HepG2 (cell line): ENCODE measurements around the gene STEAP3. TPM values are rescaled to one million over a fixed set of nuclear protein-coding genes. Genes with fewer than 3 reads are reported as not detected.
A peak's percentile ranks its signal among the peaks of the same experiment; 100 is the strongest.

Experiments
- ATAC-seq: fragments of 200-7000 bp; cut with Tn5 transposase; 3 replicates; pipeline ENCODE4 v1.9.1; 2020; ENCODE audit warnings: mild to moderate bottlenecking, moderate library complexity
- BruUV-seq: library from RNA; stranded (reverse); fragments of 400-500 nt; replicated peaks from 2 replicates; lab custom pipeline; 2021; lab: Mats Ljungman, UMichigan
- CTCF ChIA-PET: fragments of 300-600 bp; formaldehyde crosslinking; extraction: SDS; loops from one replicate; lab custom pipeline; 2021; ENCODE audit warnings: low total read pairs, inconsistent platforms, low intra/inter-chr PET ratio; lab: Yijun Ruan, JAX
- POLR2A ChIA-PET: fragments of 350-600 bp; sonication (Branson Sonifier 250); formaldehyde crosslinking; loops from one replicate; lab custom pipeline; 2020; ENCODE audit warnings: antibody characterized with exemption, inconsistent platforms; lab: Yijun Ruan, JAX
- DNase-seq: peaks from one replicate; pipeline ENCODE4 v3.0.0-alpha.2; 2015; ENCODE audit warnings: low spot score
- FAIRE-seq: peaks from 3 replicates; lab custom pipeline; 2011; peaks lifted over from hg19 to GRCh38; lab: Jason Lieb, UNC
- H2AFZ ChIP-seq: one replicate; pipeline ENCODE4 v1.6.1; 2011; ENCODE audit warnings: low read length, inconsistent platforms
- H3K27ac ChIP-seq: fragments of 300-600 bp; 3 replicates; pipeline ENCODE4 v1.8.0; 2011; ENCODE audit warnings: mixed run types, mild to moderate bottlenecking, mixed read lengths, low read length, inconsistent platforms; ENCODE audit not compliant: insufficient read depth; ENCODE audit errors: extremely low read length
- H3K27me3 ChIP-seq, 2 experiments: fragments of 200-600 bp in 1 of 2; 2 replicates in 1 of 2; 3 replicates in 1 of 2; pipeline versions ENCODE4 v1.6.0 to v1.8.0; 2011; ENCODE audit warnings: low read length in 2 of 2, mild to moderate bottlenecking in 2 of 2, moderate library complexity in 2 of 2, inconsistent platforms in 1 of 2; ENCODE audit not compliant: insufficient read depth in 2 of 2, control insufficient read depth in 1 of 2
- H3K36me3 ChIP-seq, 2 experiments: fragments of 200-600 bp in 1 of 2; replicated peaks in 1 of 2; 2 replicates in 1 of 2; 3 replicates in 1 of 2; pipeline versions ENCODE4 v1.5.1 to v1.8.0; 2011; ENCODE audit warnings: low read length in 2 of 2, inconsistent platforms in 1 of 2; ENCODE audit not compliant: insufficient read depth in 2 of 2, control insufficient read depth in 1 of 2
- H3K4me1 ChIP-seq: 2 replicates; pipeline ENCODE4 v1.5.1; 2012; ENCODE audit warnings: low read length, inconsistent platforms; ENCODE audit not compliant: insufficient read depth
- H3K4me2 ChIP-seq: 2 replicates; pipeline ENCODE4 v1.6.0; 2011; ENCODE audit warnings: low read depth, low read length, inconsistent platforms
- H3K4me3 ChIP-seq, 3 experiments: fragments of 200-600 bp in 1 of 3; sonication (generic), shearing (Covaris generic) in 1 of 3; replicated peaks in 1 of 3; 2 replicates each; pipeline ENCODE4 v1.5.1; 2011 to 2016; ENCODE audit warnings: low read length in 3 of 3, inconsistent platforms in 2 of 3, low read depth in 2 of 3, mild to moderate bottlenecking in 2 of 3, control low read depth in 1 of 3, mixed read lengths in 1 of 3; ENCODE audit not compliant: insufficient read depth in 1 of 3
- H3K79me2 ChIP-seq: one replicate; pipeline ENCODE4 v1.6.1; 2011; ENCODE audit warnings: low read length, inconsistent platforms; ENCODE audit not compliant: insufficient read depth
- H3K9ac ChIP-seq: 2 replicates; pipeline ENCODE4 v1.6.0; 2011; ENCODE audit warnings: mild to moderate bottlenecking, low read depth, low read length, inconsistent platforms; ENCODE audit not compliant: insufficient read depth
- H3K9me3 ChIP-seq: 2 replicates; pipeline ENCODE4 v1.5.1; 2012; ENCODE audit warnings: mild to moderate bottlenecking, low read length
- H4K20me1 ChIP-seq: 2 replicates; pipeline ENCODE4 v1.6.0; 2011; ENCODE audit warnings: inconsistent platforms, mild to moderate bottlenecking, low read length, moderate library complexity; ENCODE audit not compliant: insufficient read depth
- ADNP ChIP-seq: sonication (generic); formaldehyde crosslinking; IDR thresholded peaks from 2 replicates; pipeline ENCODE4 v1.4.0; 2020; ENCODE audit warnings: missing genetic modification reagents
- CBX2 ChIP-seq, 2 experiments: fragments of 200-600 bp in 1 of 2; sonication (generic); formaldehyde crosslinking in 1 of 2; IDR thresholded peaks; 2 replicates each; pipeline versions ENCODE4 v1.7.0 to v1.8.1; 2018 to 2022; ENCODE audit warnings: low read depth in 2 of 2, low read length in 1 of 2, mild to moderate bottlenecking in 1 of 2, missing genetic modification reagents in 1 of 2
- KAT7 ChIP-seq: IDR thresholded peaks from 2 replicates; pipeline ENCODE4 v1.6.1; 2018; ENCODE audit warnings: borderline replicate concordance, missing compliant biosample characterization
- POGZ ChIP-seq: sonication (generic); formaldehyde crosslinking; IDR thresholded peaks from 2 replicates; pipeline ENCODE4 v1.4.0; 2020; ENCODE audit warnings: mild to moderate bottlenecking, missing genetic modification reagents
- ZMYM3 ChIP-seq: sonication (generic); formaldehyde crosslinking; IDR thresholded peaks from 2 replicates; pipeline ENCODE4 v1.5.1; 2020; ENCODE audit warnings: mild to moderate bottlenecking, missing genetic modification reagents
- ZNF263 ChIP-seq: sonication (generic); formaldehyde crosslinking; IDR thresholded peaks from 2 replicates; pipeline ENCODE4 v1.4.0; 2020; ENCODE audit warnings: missing genetic modification reagents
- WGBS: methylation state at CpG from one replicate; pipeline ENCODE4 v1.1.6; 2017; ENCODE audit warnings: low lambda C conversion rate; 5-methylcytosine and 5-hydroxymethylcytosine counted together
- in situ Hi-C: cut with HindIII; loops from 2 replicates; pipeline ENCODE4 v1.10.0; 2017; ENCODE audit warnings: low pct_unique_long_range_greater_than_20kb; ENCODE audit not compliant: extremely low pct_ligation_motif_present
- intact Hi-C: fragments of 100-400 bp; cut with micrococcal nuclease; formaldehyde crosslinking; loops from one replicate; pipeline ENCODE4 v1.10.0; 2022; ENCODE audit not compliant: unreplicated experiment
- polyA plus RNA-seq, 8 experiments: library from polyadenylated mRNA; depleted of rRNA in 3 of 8; stranded (reverse) in 7 of 8; unstranded in 1 of 8; fragments of >200 nt; fragmentation: Illumina TruSeq in 4 of 8; extraction: Trizol in 4 of 8; gene quantifications; 2 replicates each; pipeline versions ENCODE4 v1.2.1 to v1.2.3, GENCODE V29; 2011 to 2016; ENCODE audit warnings: low read depth in 4 of 8, missing spikeins in 1 of 8, mixed read lengths in 1 of 8; ENCODE audit not compliant: insufficient read depth in 1 of 8
- total RNA-seq, 5 experiments: library from RNA; depleted of rRNA; stranded (reverse); fragments of >200 nt; fragmentation: Illumina TruSeq; extraction: Trizol; gene quantifications; 2 replicates each; pipeline ENCODE4 v1.2.3, GENCODE V29; 2016; ENCODE audit warnings: low read depth in 1 of 5
- TF ChIP-seq, protein P1 (sequence below): IDR thresholded peaks from 2 replicates; pipeline ENCODE4 v1.6.1; 2012; ENCODE audit warnings: inconsistent platforms

STEAP3 gene
- total and polyA plus RNA-seq, 2 of the 13 experiments (the other 11 are each of a cell fraction or from before 2014, with no cell fraction given) = 7.3 to 21.1 TPM

DNA sequence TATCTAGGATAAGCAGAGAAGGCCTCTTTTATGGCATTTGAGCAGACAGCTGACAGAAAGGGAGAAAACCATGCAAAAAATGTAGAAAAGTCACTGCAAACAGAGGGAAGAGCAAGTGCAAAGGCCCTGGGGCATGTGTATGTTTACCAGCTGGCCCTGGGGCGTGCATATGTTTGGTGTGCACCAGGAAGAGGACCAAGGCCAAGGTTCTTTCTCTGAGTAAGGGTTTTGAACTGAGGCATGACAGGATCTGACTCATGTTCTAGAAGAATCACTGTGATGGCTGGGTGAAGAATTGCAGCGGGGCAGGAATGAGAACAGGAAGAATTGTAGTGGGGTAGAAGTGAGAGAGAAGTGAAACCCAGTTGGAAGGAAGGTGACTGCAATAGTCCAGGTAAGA lies 69.6 kb downstream of the STEAP3 start:
- H3K9ac ChIP-seq = no peak overlapping the region
- H3K27me3 ChIP-seq = no peaks in the 10 kb centered on the region; a peak in 2 of 5 replicates
- H4K20me1 ChIP-seq = no peaks in the 10 kb centered on the region
- H3K4me2 ChIP-seq = no peak overlapping the region
- BruUV-seq = no TSS peak
- H3K9me3 ChIP-seq = no peaks in the 10 kb centered on the region
- H3K4me1 ChIP-seq = peaks cover 27% of the 10 kb centered on the region
- POLR2A ChIA-PET = no interaction called here
- no peak for FAIRE-seq
- intact Hi-C loops (loop anchor here (5.0 kb wide), 2 partner anchors 74 to 266 kb away; partner anchors contain the start of genes C2orf76 and DBI), in situ Hi-C loops (no loop called here)
- no peak for DNase-seq
- no peak overlapping the region for H2AFZ ChIP-seq
- H3K79me2 ChIP-seq = no peaks in the 10 kb centered on the region
- no peak overlapping the region for H3K27ac ChIP-seq
- ATAC-seq = no peak
- no peak overlapping the region for H3K4me3 ChIP-seq
- CTCF ChIA-PET = no interaction called here
- 53% methylated on average over 2 of the region's 2 CpGs for WGBS
- H3K36me3 ChIP-seq = no peaks in the 10 kb centered on the region
- no peak for TF ChIP-seq ADNP (CRISPR knock-in tag)
- TF ChIP-seq ZMYM3 (CRISPR knock-in tag) = peak; percentile 80; the same call in 1 of the 2 replicates
- TF ChIP-seq, all 625 proteins: peak for 1

DNA sequence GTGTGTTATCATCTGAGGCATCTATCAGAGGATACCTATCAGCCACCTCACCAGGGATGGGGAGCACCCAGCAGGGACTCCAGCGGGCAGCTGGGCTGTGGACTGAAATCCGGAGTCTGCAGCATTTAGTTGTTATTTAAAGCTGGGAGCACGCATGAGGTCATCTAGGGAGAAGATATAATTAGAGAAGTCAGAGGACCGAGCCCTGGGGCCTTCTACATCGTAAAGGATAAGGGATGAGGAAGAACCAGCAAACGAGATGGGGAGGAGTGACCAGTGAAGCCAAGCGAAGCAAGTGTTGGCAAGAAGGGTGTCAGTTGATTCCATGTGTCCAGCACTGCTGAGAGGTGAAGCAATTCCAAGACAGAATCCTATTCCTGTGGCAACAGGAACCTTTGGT lies 70.3 kb downstream of the STEAP3 start:
- intact Hi-C loops (loop anchor here (5.0 kb wide), 2 partner anchors 73 to 267 kb away; partner anchors contain the start of genes C2orf76 and DBI), in situ Hi-C loops (no loop called here)
- H3K4me3 ChIP-seq = no peak overlapping the region
- H3K9me3 ChIP-seq = no peaks in the 10 kb centered on the region
- H3K36me3 ChIP-seq = no peaks in the 10 kb centered on the region
- peaks cover 33% of the 10 kb centered on the region for H3K4me1 ChIP-seq
- H3K79me2 ChIP-seq = no peaks in the 10 kb centered on the region
- FAIRE-seq (no peak), ATAC-seq (no peak), DNase-seq (no peak)
- POLR2A ChIA-PET = no interaction called here
- no TSS peak for BruUV-seq
- H4K20me1 ChIP-seq = no peaks in the 10 kb centered on the region
- H2AFZ ChIP-seq = no peak overlapping the region
- no peak overlapping the region for H3K9ac ChIP-seq
- no peaks in the 10 kb centered on the region; a peak in 2 of 5 replicates for H3K27me3 ChIP-seq
- TF ChIP-seq, protein P1, sequence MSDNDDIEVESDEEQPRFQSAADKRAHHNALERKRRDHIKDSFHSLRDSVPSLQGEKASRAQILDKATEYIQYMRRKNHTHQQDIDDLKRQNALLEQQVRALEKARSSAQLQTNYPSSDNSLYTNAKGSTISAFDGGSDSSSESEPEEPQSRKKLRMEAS = no peak
- TF ChIP-seq CBX2 (IDR thresholded peaks at IDR 0.05; ENCODE audit: low read depth, low read length) = no peak
- no peak for TF ChIP-seq CBX2 (CRISPR knock-in tag; IDR thresholded peaks at IDR 0.05; ENCODE audit: low read depth)
- peak; percentile 59 for TF ChIP-seq ZNF263 (CRISPR knock-in tag)
- no peak for TF ChIP-seq POGZ (CRISPR knock-in tag)
- no peak for TF ChIP-seq KAT7
- CTCF ChIA-PET = no interaction called here
- H3K27ac ChIP-seq = no peak overlapping the region
- H3K4me2 ChIP-seq = no peak overlapping the region
- 38% methylated on average over 7 of the region's 7 CpGs for WGBS
